T-cell (primary cell): Measurements from ENCODE around the gene LTB. TPM values are rescaled to one million over a fixed set of nuclear protein-coding genes. Genes with fewer than 3 reads are reported as not detected.

Source experiments
- ATAC-seq, 4 experiments: fragments of 200-7000 bp in 3 of 4; fragments of 150-1000 bp in 1 of 4; cut with Tn5 transposase; replicated peaks in 1 of 4; 1 replicate in 3 of 4; 2 replicates in 1 of 4; pipeline ENCODE4 v1.10.0; 2021; ENCODE audit warnings: moderate library complexity in 3 of 4, mild to moderate bottlenecking in 2 of 4, moderate number of reproducible peaks in 1 of 4
- CTCF ChIA-PET, 2 donors: fragments of 300-600 bp; sonication (Branson Sonifier 250); formaldehyde crosslinking; loops; one replicate each; lab custom pipeline; 2022; ENCODE audit warnings: antibody characterized with exemption in 2 of 2; lab: Charles Lee
- POLR2A ChIA-PET, 2 donors: fragments of 300-600 bp; sonication (Branson Sonifier 250); formaldehyde crosslinking; loops; one replicate each; lab custom pipeline; 2022; ENCODE audit warnings: antibody characterized with exemption in 2 of 2; lab: Charles Lee
- DNase-seq, 35 experiments: peaks; one replicate each; pipeline versions ENCODE4 v3.0.0 to v3.0.0-alpha.2; 2013 to 2023
- H3K27ac ChIP-seq: one replicate; pipeline ENCODE4 v1.5.1; 2013; ENCODE audit warnings: low read length
- H3K27me3 ChIP-seq, 2 experiments: replicated peaks in 1 of 2; 1 replicate in 1 of 2; 2 replicates in 1 of 2; pipeline versions ENCODE4 v1.6.1 to v1.7.0; 2013; ENCODE audit warnings: low read length in 1 of 2, mixed read lengths in 1 of 2; ENCODE audit not compliant: control insufficient read depth in 2 of 2, insufficient read depth in 2 of 2; ENCODE audit errors: extremely low read depth in 1 of 2
- H3K36me3 ChIP-seq, 2 donors: 1 replicate in 1 of 2; 2 replicates in 1 of 2; pipeline versions ENCODE4 v1.6.1 to v1.7.0; 2013; ENCODE audit warnings: low read length in 1 of 2; ENCODE audit not compliant: control insufficient read depth in 2 of 2, insufficient read depth in 1 of 2; ENCODE audit errors: extremely low read depth in 1 of 2
- H3K4me1 ChIP-seq, 2 experiments: 1 replicate in 1 of 2; 2 replicates in 1 of 2; pipeline versions ENCODE4 v1.6.1 to v1.7.0; 2013; ENCODE audit warnings: low read length in 2 of 2, mixed read lengths in 1 of 2; ENCODE audit not compliant: insufficient read depth in 2 of 2, control insufficient read depth in 1 of 2; ENCODE audit errors: extremely low read depth in 1 of 2
- H3K4me3 ChIP-seq, 2 donors: 1 replicate in 1 of 2; 2 replicates in 1 of 2; pipeline versions ENCODE4 v1.5.1 to v1.7.0; 2013; ENCODE audit warnings: mild to moderate bottlenecking in 2 of 2, low read length in 1 of 2, moderate library complexity in 1 of 2; ENCODE audit not compliant: control insufficient read depth in 1 of 2; ENCODE audit errors: extremely low read depth in 1 of 2
- H3K9me3 ChIP-seq: 2 replicates; pipeline ENCODE4 v1.7.0; 2013
- H3K27ac Mint-ChIP-seq, 2 donors: one replicate each; pipeline ENCODE4 v1.8.0; 2020 to 2021; ENCODE audit warnings: mild to moderate bottlenecking in 2 of 2, mixed read lengths in 2 of 2
- H3K27me3 Mint-ChIP-seq, 2 donors: one replicate each; pipeline ENCODE4 v1.8.0; 2021 to 2022; ENCODE audit warnings: mixed read lengths in 2 of 2
- H3K36me3 Mint-ChIP-seq: one replicate; pipeline ENCODE4 v1.8.0; 2021; ENCODE audit warnings: mixed read lengths
- H3K4me1 Mint-ChIP-seq, 3 donors: one replicate each; pipeline ENCODE4 v1.8.0; 2020 to 2022; ENCODE audit warnings: mixed read lengths in 3 of 3, mild to moderate bottlenecking in 1 of 3
- H3K4me3 Mint-ChIP-seq, 3 donors: one replicate each; pipeline ENCODE4 v1.8.0; 2020 to 2022; ENCODE audit warnings: mild to moderate bottlenecking in 3 of 3, mixed read lengths in 3 of 3, moderate library complexity in 3 of 3
- H3K9me3 Mint-ChIP-seq, 3 donors: one replicate each; pipeline ENCODE4 v1.8.0; 2020 to 2022; ENCODE audit warnings: mixed read lengths in 3 of 3
- WGBS: methylation state at CpG from one replicate; pipeline ENCODE4 v1.1.5; 2013; ENCODE audit warnings: missing lambda C conversion rate; ENCODE audit not compliant: insufficient coverage; 5-methylcytosine and 5-hydroxymethylcytosine counted together
- total RNA-seq, 35 experiments: library from RNA in 6 of 35; stranded (reverse) in 6 of 35; fragments of 120-200 nt in 1 of 35; gene quantifications; one replicate each; pipeline versions ENCODE4 v1.2.1 to v1.2.4 and lab custom pipeline; 2013 to 2026

LTB gene
- total RNA-seq, 5 donors from 2014 or later (not counting 1 experiment from before 2014, with no cell fraction given), result 398 to 926 (median 813) TPM

DNA sequence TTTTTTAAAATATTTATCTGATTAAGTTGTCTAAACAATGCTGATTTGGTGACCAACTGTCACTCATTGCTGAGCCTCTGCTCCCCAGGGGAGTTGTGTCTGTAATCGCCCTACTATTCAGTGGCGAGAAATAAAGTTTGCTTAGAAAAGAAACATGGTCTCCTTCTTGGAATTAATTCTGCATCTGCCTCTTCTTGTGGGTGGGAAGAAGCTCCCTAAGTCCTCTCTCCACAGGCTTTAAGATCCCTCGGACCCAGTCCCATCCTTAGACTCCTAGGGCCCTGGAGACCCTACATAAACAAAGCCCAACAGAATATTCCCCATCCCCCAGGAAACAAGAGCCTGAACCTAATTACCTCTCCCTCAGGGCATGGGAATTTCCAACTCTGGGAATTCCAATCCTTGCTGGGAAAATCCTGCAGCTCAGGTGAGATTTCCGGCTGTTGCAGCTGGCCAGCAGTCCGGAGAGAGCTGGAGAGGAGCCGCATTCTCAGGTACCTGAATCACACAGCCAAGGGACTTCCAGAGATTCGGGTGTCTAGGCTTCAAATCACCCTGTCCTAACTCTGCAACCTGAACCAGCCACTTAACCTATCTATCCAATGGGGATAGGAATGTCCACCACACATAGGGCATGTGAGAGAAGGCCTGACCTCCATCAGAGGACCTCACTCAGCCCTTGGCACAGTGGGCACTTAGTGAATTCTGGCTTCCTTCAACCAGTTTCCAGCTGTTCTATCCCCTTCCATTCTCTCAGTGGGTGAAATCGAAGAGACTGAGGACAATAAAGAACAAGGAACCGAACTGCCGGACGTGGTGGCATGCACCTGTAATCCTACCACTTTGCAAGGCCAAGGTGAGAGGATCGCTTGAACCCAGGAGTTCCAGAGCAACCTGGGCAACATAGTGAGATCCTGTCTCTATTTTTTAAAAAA is 3.8 kb downstream of the LTB start:
- POLR2A ChIA-PET, result interaction anchor here in 1 of 2 donors (0.5 to 0.6 kb wide), 2 partner anchors 8 to 1514 kb away, joined by 5 read pairs; no protein-coding TSS in a partner anchor
- 82% methylated on average over 5 of the region's 12 CpGs for WGBS
- DNase-seq, result no peak

DNA sequence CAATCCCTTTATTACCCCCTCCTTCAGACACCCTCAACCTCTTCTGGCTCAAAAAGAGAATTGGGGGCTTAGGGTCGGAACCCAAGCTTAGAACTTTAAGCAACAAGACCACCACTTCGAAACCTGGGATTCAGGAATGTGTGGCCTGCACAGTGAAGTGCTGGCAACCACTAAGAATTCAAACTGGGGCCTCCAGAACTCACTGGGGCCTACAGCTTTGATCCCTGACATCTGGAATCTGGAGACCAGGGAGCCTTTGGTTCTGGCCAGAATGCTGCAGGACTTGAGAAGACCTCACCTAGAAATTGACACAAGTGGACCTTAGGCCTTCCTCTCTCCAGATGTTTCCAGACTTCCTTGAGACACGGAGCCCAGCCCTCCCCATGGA is 4.7 kb downstream of the LTB start:
- POLR2A ChIA-PET, result interaction anchor here in 1 of 2 donors (0.6 kb wide), 1 partner anchor 75 kb away, joined by 3 read pairs; no protein-coding TSS in a partner anchor
- ATAC-seq, result no peak
- DNase-seq, result no peak
- Histone ChIP-seq H3K36me3 (peaks cover 0 to 18% of the 10 kb centered on the region in 2 donors), H3K27me3 (no peaks in the 10 kb centered on the region), H3K9me3 (no peaks in the 10 kb centered on the region), H3K4me1 (peaks cover 34 to 86% of the 10 kb centered on the region in 2 experiments), H3K4me3 (peak overlapping the region; percentile 17 to 79), H3K27ac (peak overlapping the region; percentile 92)
- no peaks in the 10 kb centered on the region for H3K27me3 Mint-ChIP-seq
- 40% methylated on average over 2 of the region's 3 CpGs for WGBS
- H3K4me1 Mint-ChIP-seq, result peaks cover 76 to 90% (median 83%) of the 10 kb centered on the region in 3 donors
- peaks cover 36% of the 10 kb centered on the region for H3K36me3 Mint-ChIP-seq
- H3K27ac Mint-ChIP-seq, result peak overlapping the region; percentile 98 to 100
- CTCF ChIA-PET, result interaction anchor here (0.8 to 4.0 kb wide), 6 partner anchors 10 to 28 kb away, joined by 3 to 22 read pairs (median 9); no protein-coding TSS in a partner anchor
- peak overlapping the region; percentile 86 to 99 (median 91) for H3K4me3 Mint-ChIP-seq
- no peaks in the 10 kb centered on the region for H3K9me3 Mint-ChIP-seq

More for the DNA sequence above, 3.8 kb downstream of the LTB start:
- ATAC-seq, result no peak
- no peaks in the 10 kb centered on the region for H3K27me3 Mint-ChIP-seq
- Histone ChIP-seq H3K4me3 (no peak overlapping the region), H3K27me3 (no peaks in the 10 kb centered on the region), H3K9me3 (no peaks in the 10 kb centered on the region), H3K36me3 (peaks cover 0 to 18% of the 10 kb centered on the region in 2 donors), H3K27ac (peak overlapping the region; percentile 92), H3K4me1 (peaks cover 29 to 86% of the 10 kb centered on the region in 2 experiments)
- H3K9me3 Mint-ChIP-seq, result no peaks in the 10 kb centered on the region
- CTCF ChIA-PET, result interaction anchor here (1.3 to 8.3 kb wide), 6 partner anchors 11 to 29 kb away, joined by 3 to 167 read pairs (median 18); partner anchors contain the start of gene NCR3 (in 1 of the 2)
- peaks cover 76 to 90% (median 81%) of the 10 kb centered on the region in 3 donors for H3K4me1 Mint-ChIP-seq
- H3K27ac Mint-ChIP-seq, result peak overlapping the region; percentile 94 to 98
- H3K4me3 Mint-ChIP-seq, result peak overlapping the region; percentile 97 to 100 (median 99)
- peaks cover 36% of the 10 kb centered on the region for H3K36me3 Mint-ChIP-seq

DNA sequence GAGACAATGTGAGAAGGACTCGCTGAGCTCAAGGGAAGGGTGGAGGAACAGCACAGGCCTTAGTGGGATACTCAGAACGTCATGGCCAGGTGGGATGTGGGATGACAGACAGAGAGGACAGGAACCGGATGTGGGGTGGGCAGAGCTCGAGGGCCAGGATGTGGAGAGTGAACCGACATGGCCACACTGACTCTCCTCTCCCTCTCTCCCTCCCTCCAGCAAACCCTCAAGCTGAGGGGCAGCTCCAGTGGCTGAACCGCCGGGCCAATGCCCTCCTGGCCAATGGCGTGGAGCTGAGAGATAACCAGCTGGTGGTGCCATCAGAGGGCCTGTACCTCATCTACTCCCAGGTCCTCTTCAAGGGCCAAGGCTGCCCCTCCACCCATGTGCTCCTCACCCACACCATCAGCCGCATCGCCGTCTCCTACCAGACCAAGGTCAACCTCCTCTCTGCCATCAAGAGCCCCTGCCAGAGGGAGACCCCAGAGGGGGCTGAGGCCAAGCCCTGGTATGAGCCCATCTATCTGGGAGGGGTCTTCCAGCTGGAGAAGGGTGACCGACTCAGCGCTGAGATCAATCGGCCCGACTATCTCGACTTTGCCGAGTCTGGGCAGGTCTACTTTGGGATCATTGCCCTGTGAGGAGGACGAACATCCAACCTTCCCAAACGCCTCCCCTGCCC is 5.2 kb downstream of the LTB start:
- peaks cover 36% of the 10 kb centered on the region for H3K36me3 Mint-ChIP-seq
- 56% methylated on average over 11 of the region's 19 CpGs for WGBS
- Histone ChIP-seq H3K4me3 (peak overlapping the region; percentile 79 to 87), H3K9me3 (no peaks in the 10 kb centered on the region), H3K27ac (peak overlapping the region; percentile 92), H3K4me1 (peaks cover 34 to 85% of the 10 kb centered on the region in 2 experiments), H3K27me3 (no peaks in the 10 kb centered on the region), H3K36me3 (peaks cover 0 to 18% of the 10 kb centered on the region in 2 donors)
- CTCF ChIA-PET, result interaction anchor here (0.6 to 4.0 kb wide), 11 partner anchors 8 to 309 kb away, joined by 3 to 22 read pairs (median 4); partner anchors contain the start of genes LST1 (in 1 of the 2) and NCR3 (in 1 of the 2)
- POLR2A ChIA-PET, result interaction anchor here (0.6 to 2.9 kb wide), 2 partner anchors 26 to 74 kb away, joined by 3 to 8 read pairs; no protein-coding TSS in a partner anchor
- H3K27ac Mint-ChIP-seq, result peak overlapping the region; percentile 98 to 100
- H3K9me3 Mint-ChIP-seq, result no peaks in the 10 kb centered on the region
- DNase-seq (peak in 14 of 35 experiments; percentile 15 to 66 (median 40)), ATAC-seq (peak in 1 of 4 experiments; percentile 6)
- H3K4me1 Mint-ChIP-seq, result peaks cover 76 to 90% (median 84%) of the 10 kb centered on the region in 3 donors
- H3K4me3 Mint-ChIP-seq, result peak overlapping the region; percentile 86 to 99 (median 91)
- no peaks in the 10 kb centered on the region for H3K27me3 Mint-ChIP-seq

DNA sequence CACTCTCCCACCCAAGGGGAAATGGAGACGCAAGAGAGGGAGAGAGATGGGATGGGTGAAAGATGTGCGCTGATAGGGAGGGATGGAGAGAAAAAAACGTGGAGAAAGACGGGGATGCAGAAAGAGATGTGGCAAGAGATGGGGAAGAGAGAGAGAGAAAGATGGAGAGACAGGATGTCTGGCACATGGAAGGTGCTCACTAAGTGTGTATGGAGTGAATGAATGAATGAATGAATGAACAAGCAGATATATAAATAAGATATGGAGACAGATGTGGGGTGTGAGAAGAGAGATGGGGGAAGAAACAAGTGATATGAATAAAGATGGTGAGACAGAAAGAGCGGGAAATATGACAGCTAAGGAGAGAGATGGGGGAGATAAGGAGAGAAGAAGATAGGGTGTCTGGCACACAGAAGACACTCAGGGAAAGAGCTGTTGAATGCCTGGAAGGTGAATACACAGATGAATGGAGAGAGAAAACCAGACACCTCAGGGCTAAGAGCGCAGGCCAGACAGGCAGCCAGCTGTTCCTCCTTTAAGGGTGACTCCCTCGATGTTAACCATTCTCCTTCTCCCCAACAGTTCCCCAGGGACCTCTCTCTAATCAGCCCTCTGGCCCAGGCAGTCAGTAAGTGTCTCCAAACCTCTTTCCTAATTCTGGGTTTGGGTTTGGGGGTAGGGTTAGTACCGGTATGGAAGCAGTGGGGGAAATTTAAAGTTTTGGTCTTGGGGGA is 6.1 kb downstream of the LTB start:
- Mint-ChIP-seq H3K27ac (peak overlapping the region; percentile 98 to 100), H3K36me3 (peaks cover 27% of the 10 kb centered on the region), H3K4me3 (peak overlapping the region; percentile 86 to 99 (median 91)), H3K27me3 (no peaks in the 10 kb centered on the region), H3K9me3 (no peaks in the 10 kb centered on the region), H3K4me1 (peaks cover 85 to 95% (median 91%) of the 10 kb centered on the region in 3 donors)
- Histone ChIP-seq H3K27me3 (no peaks in the 10 kb centered on the region), H3K4me3 (peak overlapping the region; percentile 79 to 87), H3K4me1 (peaks cover 39 to 90% of the 10 kb centered on the region in 2 experiments), H3K27ac (peak overlapping the region; percentile 92), H3K36me3 (peaks cover 0 to 18% of the 10 kb centered on the region in 2 donors), H3K9me3 (no peaks in the 10 kb centered on the region)
- 33% methylated on average over 5 of the region's 8 CpGs for WGBS
- ChIA-PET POLR2A (interaction anchor here (0.6 to 2.9 kb wide), 4 partner anchors 11 to 260 kb away, joined by 3 to 8 read pairs (median 5); no protein-coding TSS in a partner anchor), CTCF (interaction anchor here (0.6 to 4.0 kb wide), 16 partner anchors 9 to 1085 kb away, joined by 3 to 22 read pairs (median 4); partner anchors contain the start of genes ATP6V1G2 (in 1 of the 2), LST1 (in 1 of the 2) and NCR3 (in 1 of the 2))
- DNase-seq (peak in 1 of 35 experiments; percentile 32), ATAC-seq (no peak)

DNA sequence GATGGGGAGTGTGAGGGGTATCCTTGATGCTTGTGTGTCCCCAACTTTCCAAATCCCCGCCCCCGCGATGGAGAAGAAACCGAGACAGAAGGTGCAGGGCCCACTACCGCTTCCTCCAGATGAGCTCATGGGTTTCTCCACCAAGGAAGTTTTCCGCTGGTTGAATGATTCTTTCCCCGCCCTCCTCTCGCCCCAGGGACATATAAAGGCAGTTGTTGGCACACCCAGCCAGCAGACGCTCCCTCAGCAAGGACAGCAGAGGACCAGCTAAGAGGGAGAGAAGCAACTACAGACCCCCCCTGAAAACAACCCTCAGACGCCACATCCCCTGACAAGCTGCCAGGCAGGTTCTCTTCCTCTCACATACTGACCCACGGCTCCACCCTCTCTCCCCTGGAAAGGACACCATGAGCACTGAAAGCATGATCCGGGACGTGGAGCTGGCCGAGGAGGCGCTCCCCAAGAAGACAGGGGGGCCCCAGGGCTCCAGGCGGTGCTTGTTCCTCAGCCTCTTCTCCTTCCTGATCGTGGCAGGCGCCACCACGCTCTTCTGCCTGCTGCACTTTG is 6.8 kb downstream of the LTB start, which contains the start of gene TNF:
TNF (plus strand) TSS at position 231 of the 567 bp plus-strand sequence; CDS start at position 408, 177 bp downstream.
- H3K36me3 Mint-ChIP-seq, result peaks cover 21% of the 10 kb centered on the region
- peaks cover 45 to 93% of the 10 kb centered on the region in 2 experiments for H3K4me1 ChIP-seq
- ChIA-PET POLR2A (interaction anchor here (0.7 to 2.9 kb wide), 6 partner anchors 10 to 24 kb away, joined by 3 to 8 read pairs (median 4); partner anchors contain the start of gene NCR3 (in 1 of the 2)), CTCF (interaction anchor here (0.6 to 4.0 kb wide), 13 partner anchors 8 to 32 kb away, joined by 3 to 22 read pairs (median 5); partner anchors contain the start of genes ATP6V1G2 (in 1 of the 2), LST1 (in 1 of the 2) and NCR3 (in 1 of the 2))
- peaks cover 90 to 95% (median 94%) of the 10 kb centered on the region in 3 donors for H3K4me1 Mint-ChIP-seq
- no peaks in the 10 kb centered on the region for H3K9me3 ChIP-seq
- H3K36me3 ChIP-seq, result peaks cover 0 to 18% of the 10 kb centered on the region in 2 donors
- peak within 1 kb of the TSS; percentile 86 to 99 (median 91) for H3K4me3 Mint-ChIP-seq
- peak within 1 kb of the TSS; percentile 79 to 87 for H3K4me3 ChIP-seq
- H3K9me3 Mint-ChIP-seq, result no peaks in the 10 kb centered on the region
- peak in 26 of 35 experiments; percentile 32 to 81 (median 52) for DNase-seq
- H3K27me3 Mint-ChIP-seq, result no peaks in the 10 kb centered on the region
- H3K27ac Mint-ChIP-seq, result peak within 1 kb of the TSS; percentile 98 to 100
- ATAC-seq, result peak; percentile 5 to 8 (median 6)
- WGBS, result 12% methylated on average over 10 of the region's 19 CpGs
- H3K27me3 ChIP-seq, result no peaks in the 10 kb centered on the region
- peak within 1 kb of the TSS; percentile 92 for H3K27ac ChIP-seq
